ENCODE measurements around the gene CCR6.

- TF ChIP-seq, protein P1, sequence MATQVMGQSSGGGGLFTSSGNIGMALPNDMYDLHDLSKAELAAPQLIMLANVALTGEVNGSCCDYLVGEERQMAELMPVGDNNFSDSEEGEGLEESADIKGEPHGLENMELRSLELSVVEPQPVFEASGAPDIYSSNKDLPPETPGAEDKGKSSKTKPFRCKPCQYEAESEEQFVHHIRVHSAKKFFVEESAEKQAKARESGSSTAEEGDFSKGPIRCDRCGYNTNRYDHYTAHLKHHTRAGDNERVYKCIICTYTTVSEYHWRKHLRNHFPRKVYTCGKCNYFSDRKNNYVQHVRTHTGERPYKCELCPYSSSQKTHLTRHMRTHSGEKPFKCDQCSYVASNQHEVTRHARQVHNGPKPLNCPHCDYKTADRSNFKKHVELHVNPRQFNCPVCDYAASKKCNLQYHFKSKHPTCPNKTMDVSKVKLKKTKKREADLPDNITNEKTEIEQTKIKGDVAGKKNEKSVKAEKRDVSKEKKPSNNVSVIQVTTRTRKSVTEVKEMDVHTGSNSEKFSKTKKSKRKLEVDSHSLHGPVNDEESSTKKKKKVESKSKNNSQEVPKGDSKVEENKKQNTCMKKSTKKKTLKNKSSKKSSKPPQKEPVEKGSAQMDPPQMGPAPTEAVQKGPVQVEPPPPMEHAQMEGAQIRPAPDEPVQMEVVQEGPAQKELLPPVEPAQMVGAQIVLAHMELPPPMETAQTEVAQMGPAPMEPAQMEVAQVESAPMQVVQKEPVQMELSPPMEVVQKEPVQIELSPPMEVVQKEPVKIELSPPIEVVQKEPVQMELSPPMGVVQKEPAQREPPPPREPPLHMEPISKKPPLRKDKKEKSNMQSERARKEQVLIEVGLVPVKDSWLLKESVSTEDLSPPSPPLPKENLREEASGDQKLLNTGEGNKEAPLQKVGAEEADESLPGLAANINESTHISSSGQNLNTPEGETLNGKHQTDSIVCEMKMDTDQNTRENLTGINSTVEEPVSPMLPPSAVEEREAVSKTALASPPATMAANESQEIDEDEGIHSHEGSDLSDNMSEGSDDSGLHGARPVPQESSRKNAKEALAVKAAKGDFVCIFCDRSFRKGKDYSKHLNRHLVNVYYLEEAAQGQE (IDR thresholded peaks at IDR 0.05; ENCODE audit: insufficient read depth in 1 of 2, low read depth in 2 of 2, low read length in 1 of 2), result no peak
- TF ChIP-seq POLR2AphosphoS5 (IDR thresholded peaks at IDR 0.05; ENCODE audit: low read depth, low read length), result no peak
These were observed 43.1 kb downstream of the CCR6 start for GRCh38 chr6:167165858-167166471.
